Gastroesophageal sphincter (tissue), 3 donors: Measurements from ENCODE around the gene CASP3.
"Not testable (repeated sequence)": the region's sequence is repeated elsewhere in the genome, so short reads cannot be mapped to it uniquely, and the experiment has no call there.

Source experiments
- EP300 ChIP-seq: sonication (generic); formaldehyde crosslinking; IDR thresholded peaks from one replicate; pipeline ENCODE4 v1.6.1; 2017; ENCODE audit warnings: antibody characterized with exemption, mild to moderate bottlenecking
- POLR2A ChIP-seq, 2 donors: fragments of 450-650 bp; IDR thresholded peaks; one replicate each; pipeline ENCODE4 v1.6.1; 2017; ENCODE audit warnings: antibody characterized with exemption in 2 of 2, mild to moderate bottlenecking in 2 of 2, moderate library complexity in 1 of 2
- POLR2AphosphoS5 ChIP-seq: sonication (generic); formaldehyde crosslinking; IDR thresholded peaks from one replicate; pipeline ENCODE4 v1.6.1; 2017; ENCODE audit warnings: antibody characterized with exemption
- TF ChIP-seq, protein P1 (sequence below), 4 experiments: fragments of 200-600 bp in 2 of 4; fragments of 450-650 bp in 2 of 4; sonication (generic) in 1 of 4; IDR thresholded peaks; one replicate each; pipeline ENCODE4 v1.5.1; 2017 to 2019; ENCODE audit warnings: antibody characterized with exemption in 4 of 4, mild to moderate bottlenecking in 2 of 4, moderate library complexity in 2 of 4

DNA sequence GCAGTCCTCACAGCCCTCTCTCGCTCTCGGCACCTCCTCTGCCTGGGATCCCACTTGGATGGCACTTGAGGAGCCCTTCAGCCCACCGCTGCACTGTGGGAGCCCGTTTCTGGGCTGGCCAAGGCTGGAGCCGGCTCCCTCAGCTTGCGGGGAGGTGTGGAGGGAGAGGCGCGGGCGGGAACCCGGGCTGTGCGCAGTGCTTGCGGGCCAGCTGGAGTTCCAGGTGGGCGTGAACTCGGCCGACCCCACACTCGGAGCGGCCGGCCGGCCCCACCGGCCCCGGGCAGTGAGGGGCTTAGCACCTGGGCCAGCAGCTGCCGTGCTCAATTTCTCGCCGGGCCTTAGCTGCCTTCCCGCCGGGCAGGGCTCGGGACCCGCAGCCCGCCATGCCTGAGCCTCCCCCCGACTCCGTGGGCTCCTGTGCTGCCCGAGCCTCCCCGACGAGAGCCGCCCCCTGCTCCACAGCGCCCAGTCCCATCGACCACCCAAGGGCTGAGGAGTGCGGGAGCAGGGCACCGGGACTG, 57.4 kb downstream of the CASP3 start:
- not testable (repeated sequence) for TF ChIP-seq EP300; POLR2AphosphoS5; POLR2A (IDR thresholded peaks at IDR 0.05)
- TF ChIP-seq, protein P1, sequence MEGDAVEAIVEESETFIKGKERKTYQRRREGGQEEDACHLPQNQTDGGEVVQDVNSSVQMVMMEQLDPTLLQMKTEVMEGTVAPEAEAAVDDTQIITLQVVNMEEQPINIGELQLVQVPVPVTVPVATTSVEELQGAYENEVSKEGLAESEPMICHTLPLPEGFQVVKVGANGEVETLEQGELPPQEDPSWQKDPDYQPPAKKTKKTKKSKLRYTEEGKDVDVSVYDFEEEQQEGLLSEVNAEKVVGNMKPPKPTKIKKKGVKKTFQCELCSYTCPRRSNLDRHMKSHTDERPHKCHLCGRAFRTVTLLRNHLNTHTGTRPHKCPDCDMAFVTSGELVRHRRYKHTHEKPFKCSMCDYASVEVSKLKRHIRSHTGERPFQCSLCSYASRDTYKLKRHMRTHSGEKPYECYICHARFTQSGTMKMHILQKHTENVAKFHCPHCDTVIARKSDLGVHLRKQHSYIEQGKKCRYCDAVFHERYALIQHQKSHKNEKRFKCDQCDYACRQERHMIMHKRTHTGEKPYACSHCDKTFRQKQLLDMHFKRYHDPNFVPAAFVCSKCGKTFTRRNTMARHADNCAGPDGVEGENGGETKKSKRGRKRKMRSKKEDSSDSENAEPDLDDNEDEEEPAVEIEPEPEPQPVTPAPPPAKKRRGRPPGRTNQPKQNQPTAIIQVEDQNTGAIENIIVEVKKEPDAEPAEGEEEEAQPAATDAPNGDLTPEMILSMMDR (IDR thresholded peaks at IDR 0.05) = not testable (repeated sequence)
